Hippocampal formation (tissue), 2 donors: ENCODE measurements around the gene CADPS.

ENCODE experiments used
- DNase-seq, 2 donors: peaks; one replicate each; lab custom pipeline; 2025; lab: John Stamatoyannopoulos, UW

Gene CADPS

GRCh38 chr3:62502315-62503300 lies 372.6 kb downstream of the CADPS start:
- DNase-seq = no peak

DNA sequence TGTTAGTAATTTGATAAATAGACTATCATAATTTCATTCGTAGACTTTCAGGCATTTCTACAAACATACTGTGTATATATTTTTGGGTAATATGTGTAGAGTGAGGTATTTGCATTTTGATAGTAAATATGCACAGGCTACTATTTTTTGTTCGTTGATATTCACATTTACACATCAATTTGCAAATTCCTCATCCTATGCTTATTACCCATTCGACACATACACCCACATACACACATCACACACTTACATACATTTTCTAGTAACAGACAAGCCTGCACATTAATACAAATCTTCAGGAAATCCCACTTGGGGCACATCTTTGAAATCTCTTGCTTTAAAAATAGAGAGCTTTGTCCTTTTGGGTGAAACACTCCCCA lies 373.9 kb downstream of the CADPS start:
- DNase-seq = no peak

DNA sequence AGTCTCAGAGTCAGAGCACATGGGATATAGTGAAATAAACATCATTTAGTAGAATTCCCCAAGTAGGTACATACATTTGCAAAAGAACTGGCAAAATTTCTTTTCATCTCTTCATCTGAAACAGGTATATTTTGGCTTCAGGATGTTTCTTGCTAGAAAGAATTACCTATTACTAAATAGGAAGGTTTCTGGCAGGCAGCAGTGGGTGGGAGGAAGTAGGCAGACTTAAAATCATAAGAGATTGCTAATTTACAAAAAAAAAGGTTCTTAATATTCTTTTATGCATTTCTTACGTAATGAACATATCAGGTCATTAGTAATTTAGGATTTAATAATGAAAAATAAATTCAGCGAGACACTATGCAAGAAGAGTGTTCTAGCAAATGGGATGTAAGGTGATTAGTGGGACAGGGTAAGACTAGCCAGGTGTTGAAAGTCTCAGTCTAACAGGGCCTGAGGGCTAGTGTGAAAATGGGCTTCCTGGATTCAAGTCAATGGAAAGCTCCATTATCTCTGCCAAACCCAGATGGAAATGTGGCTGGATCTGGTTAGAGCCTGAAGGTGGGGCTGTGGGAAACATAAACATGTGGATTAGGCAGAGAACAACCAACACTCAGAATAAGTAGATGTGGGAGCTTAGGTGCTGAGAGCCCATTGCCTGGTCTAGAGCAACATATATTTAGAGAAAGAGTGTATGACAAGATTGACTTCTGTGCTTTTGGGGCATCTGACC lies 374.5 kb downstream of the CADPS start:
- no peak for DNase-seq

DNA sequence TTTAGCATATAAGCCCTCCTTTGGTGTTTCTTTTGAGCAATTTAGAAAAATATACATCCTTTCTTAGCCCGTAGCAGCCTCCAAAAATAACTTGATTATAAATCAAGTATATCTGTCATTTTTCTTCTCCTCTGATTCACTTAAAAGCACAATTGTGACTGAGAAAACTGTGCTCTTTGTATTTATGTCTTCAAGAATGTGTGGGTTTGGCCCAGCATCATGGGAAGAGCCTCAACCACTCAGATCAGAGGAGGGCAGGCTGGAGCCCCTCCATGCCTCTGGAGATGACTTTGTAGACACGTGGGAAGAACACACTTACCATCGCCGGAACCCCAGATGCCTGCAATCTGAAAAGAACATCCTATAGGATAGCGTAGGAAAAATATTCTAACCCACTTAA lies 378.1 kb downstream of the CADPS start:
- no peak for DNase-seq

DNA sequence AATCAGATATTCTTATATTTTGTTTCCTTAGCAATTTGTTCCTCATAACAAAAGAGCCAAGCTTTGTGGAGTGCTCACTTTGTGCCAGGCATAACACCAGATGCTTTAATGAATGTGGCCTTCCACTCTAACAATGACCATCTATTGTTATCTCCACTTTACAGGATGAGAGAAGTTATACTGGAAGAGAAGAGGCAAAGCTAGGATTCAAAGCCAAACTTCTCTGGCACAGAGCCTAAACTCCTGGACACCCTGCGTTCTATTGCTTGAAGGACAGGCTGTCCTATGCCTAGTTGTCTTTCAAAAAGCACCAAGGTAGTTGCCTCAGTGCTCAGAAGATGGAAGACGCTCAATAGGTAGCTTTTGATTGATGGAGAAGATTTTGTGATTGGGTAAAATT lies 378.7 kb downstream of the CADPS start:
- no peak for DNase-seq

DNA sequence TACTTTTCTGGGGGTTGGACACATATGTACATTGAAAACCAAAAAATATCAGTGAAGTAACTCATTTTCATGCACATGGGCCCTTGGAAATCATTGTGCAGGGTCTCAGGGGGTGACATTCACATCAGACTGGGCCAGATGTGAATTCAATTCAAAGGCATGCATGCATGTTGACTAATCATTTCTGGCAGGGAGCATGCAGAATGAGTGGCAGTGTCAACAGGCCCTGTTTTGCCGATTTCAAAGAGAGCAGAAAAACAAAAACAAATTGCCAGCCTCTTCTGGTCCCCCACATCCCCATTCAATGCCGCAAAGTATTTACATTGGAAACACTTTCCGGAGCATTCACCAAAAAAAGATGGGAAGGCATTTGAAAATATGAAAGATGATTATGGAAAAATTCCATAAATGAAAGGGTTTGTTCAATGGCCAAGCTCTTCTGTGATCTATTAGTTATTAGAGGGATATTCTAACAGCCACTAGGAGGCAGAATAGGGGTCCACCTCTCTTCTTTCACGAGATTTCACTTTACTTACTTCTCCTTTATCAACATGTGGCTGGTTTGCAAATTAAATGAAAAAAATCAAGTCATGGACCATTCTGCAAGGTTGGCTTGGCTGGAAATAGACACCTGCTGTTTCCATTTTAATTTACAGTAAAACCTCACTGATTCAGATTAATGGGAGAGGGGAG lies 382.0 kb downstream of the CADPS start:
- no peak for DNase-seq

DNA sequence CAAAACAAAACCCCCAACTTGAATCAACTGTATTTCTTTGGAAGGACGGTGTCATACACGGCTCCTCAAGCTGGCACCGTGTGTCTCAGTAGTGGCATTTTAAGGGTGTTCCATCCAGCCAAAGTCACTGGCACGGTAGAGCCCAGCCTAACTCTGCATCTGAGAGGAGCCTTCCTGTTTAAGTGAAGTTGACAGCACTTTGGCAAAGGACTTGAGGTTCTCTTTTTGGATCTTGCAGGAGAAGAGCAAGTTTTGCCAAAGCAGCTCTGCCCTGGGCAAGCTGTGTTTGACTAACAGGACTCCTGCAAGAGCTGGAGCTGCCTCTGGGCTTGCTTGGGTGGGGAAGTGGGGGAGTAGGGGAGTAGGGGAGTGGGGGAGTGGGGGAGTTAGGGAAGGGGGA lies 392.3 kb downstream of the CADPS start:
- no peak for DNase-seq

GRCh38 chr3:62481962-62482361 lies 393.3 kb downstream of the CADPS start:
- no peak for DNase-seq

GRCh38 chr3:62480056-62480455 lies 395.2 kb downstream of the CADPS start:
- DNase-seq = no peak

DNA sequence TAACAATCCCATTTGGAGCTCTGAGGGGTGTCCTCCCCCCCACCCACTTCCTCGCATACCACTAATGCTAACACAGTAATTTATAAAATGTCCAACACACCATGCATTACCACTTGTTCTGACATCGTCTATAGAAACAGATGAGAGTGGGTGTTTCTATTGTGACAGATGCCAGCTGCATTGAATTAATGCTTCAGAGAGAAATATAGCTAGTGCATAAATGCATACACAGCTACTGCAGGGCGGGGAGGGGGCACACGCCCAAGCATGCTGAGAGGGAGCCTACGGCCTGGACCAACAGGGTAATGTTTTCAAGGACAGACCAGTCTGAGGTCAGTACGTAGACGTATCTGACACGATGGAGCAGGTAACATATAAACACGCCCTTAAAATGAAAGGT lies 395.9 kb downstream of the CADPS start:
- DNase-seq = no peak

DNA sequence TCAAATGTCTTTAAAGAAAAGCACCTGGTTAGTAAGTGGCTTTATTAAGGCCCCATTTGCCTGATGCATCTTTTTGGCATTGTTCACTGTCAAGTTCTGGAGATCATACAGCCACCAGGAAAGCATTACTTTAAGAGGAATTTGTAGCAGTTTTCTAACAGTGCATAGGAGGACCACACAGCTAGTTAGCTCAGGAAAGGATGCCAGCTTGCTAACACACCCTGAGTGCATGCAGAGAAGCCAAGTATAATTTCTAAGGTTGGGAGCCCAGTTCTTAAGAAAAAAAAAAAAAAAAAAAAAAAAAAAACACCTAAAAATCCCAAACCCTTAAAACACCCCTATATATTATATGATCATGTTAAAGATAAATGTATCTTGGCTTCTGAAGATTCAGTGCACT lies 399.9 kb downstream of the CADPS start:
- DNase-seq = no peak

- no peak for DNase-seq
Observed at GRCh38 chr3:62467966-62468722, 407.1 kb downstream of the CADPS start.

DNA sequence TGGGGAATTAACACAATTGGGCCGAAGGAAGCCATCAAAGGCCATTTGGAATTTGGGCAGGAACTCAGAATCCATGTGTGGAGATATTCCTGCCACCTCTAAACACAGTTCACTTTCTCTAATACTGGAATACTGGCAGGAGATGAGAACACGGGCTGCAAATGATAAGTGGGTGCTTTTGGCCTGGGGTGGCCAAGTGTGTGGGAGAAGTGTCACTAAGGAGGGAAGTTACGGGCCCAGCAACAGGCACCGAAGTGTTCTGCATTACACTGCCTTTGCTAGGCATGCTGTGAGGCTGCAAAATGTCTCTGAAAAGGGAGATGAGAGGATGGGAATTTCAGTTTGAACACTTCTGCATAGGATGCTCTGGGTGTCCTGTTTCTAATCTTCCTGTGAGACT lies 412.4 kb downstream of the CADPS start:
- no peak for DNase-seq

DNA sequence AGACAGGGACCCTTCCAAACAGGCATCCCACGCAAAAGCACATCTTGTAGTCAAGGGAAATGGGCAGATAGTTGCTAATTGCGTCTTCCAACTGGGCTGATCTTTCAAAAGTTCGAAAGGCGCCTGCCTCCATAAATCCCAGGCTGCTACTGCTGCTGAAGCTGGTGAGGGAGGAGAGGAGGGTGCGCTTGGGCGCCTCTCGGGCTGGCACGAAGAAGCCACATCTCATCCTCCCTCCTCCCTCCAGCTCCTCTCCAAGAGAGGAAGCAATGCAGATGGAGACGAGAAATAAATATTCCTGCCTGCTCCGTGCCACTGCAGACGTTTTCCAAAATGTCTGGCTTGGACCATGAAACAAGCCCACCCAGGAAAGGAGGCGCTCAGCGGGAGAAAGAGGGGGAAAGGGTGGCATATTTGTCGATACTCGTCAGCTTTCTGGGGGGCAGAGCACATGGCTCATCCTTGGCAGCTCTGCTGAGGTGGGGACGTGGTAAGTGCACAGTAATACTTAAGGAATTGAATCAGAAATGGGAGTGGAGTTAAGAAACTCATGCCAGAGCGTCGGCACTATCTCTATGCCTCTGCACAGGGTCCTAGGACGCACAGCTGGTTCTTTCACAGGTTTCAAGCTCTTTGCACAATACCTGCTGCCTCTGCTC lies 413.0 kb downstream of the CADPS start:
- DNase-seq = no peak

DNA sequence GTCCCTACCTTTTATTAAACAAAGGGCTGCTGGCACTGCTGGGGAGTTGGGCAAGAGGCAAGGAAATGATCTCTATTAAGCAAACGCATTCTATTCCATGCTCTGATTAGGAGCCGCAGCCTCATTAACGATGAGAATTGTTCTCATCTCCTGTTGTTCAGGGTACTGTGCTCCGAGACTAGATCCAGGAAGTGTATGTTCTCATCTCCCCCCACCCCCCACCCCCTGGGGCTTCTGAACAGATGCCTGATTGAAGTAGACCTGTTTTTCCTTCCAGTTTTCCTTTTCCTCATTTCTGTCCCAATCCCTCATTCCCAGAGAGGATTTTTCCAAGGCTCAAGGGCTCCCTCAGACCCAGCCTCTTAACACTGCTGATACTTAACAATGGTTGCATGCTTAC lies 420.3 kb downstream of the CADPS start:
- no peak for DNase-seq

DNA sequence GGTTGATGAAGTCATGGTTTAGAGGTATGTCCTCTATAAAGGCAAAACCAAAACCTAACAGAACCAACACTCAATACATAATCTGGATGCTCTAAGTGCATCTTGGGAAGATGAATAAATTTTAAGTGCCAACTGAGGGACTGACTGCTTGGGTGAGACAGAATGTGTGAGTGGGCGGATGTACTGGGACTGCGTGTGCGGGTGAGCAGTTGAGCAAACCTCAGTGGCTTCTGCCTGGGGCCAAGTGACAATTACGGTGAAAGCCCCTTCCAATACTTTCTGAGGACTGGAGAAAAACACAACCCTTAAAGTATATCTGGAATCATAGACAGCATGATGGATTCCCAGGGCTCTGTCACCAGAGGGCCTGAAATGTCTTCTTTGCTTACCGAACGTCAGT lies 421.8 kb downstream of the CADPS start:
- no peak for DNase-seq

- no peak for DNase-seq
Observed at GRCh38 chr3:62451211-62451887, 423.9 kb downstream of the CADPS start.

- DNase-seq = no peak
Observed at GRCh38 chr3:62446337-62446940, 428.8 kb downstream of the CADPS start.

- DNase-seq = no peak
Observed at GRCh38 chr3:62445275-62445674, 429.9 kb downstream of the CADPS start.

GRCh38 chr3:62439978-62440377 lies 435.2 kb downstream of the CADPS start:
- DNase-seq = no peak
